ENCODE results near the gene BAZ2B. TPM values are rescaled to one million over a fixed set of nuclear protein-coding genes. Genes with fewer than 3 reads are reported as not detected.
"Not testable (repeated sequence)": the region's sequence is repeated elsewhere in the genome, so short reads cannot be mapped to it uniquely, and the experiment has no call there.

BAZ2B gene
- total RNA-seq, 1 experiment from 2014 or later, result 34.9 TPM

- no peaks in the 10 kb centered on the region for H3K79me2 ChIP-seq (ENCODE audit: low read depth)
- no peaks in the 10 kb centered on the region for H4K20me1 ChIP-seq (ENCODE audit: insufficient read depth)
- no peak overlapping the region for H2AFZ ChIP-seq
- H3K27ac ChIP-seq, result no peak overlapping the region
- no peaks in the 10 kb centered on the region for H3K9me3 ChIP-seq (ENCODE audit: insufficient read depth, low read depth)
- H3F3A ChIP-seq (ENCODE audit: insufficient read depth, low read depth), result no peaks in the 10 kb centered on the region
- BruUV-seq (replicated peaks), result no TSS peak
- H3K4me3 ChIP-seq, result no peak overlapping the region
- ChIA-PET CTCF (no interaction called here), POLR2A (ENCODE audit: unreplicated experiment) (no interaction called here)
- no peak overlapping the region for H3K4me2 ChIP-seq
- H3K4me1 ChIP-seq (replicated peaks; ENCODE audit: insufficient read depth), result no peaks in the 10 kb centered on the region
- no peaks in the 10 kb centered on the region for H3K9me2 ChIP-seq (ENCODE audit: insufficient read depth)
- intact Hi-C loops (cut with micrococcal nuclease; ENCODE audit: unreplicated experiment), result no loop called here
- no peaks in the 10 kb centered on the region for H3K36me3 ChIP-seq (ENCODE audit: low read depth)
- H3K27me3 ChIP-seq (ENCODE audit: insufficient read depth, low read depth), result no peaks in the 10 kb centered on the region
- DNase-seq, result no peak
- TF ChIP-seq CTCF (conservative IDR thresholded peaks at IDR 0.05) (no peak), EZH2 (IDR thresholded peaks at IDR 0.05; ENCODE audit: low read depth) (no peak)
Measured at GRCh38 chr2:159409116-159409800, 207.1 kb downstream of the BAZ2B start.

GRCh38 chr2:159402790-159403189, 213.6 kb downstream of the BAZ2B start:
- Histone ChIP-seq H3F3A (ENCODE audit: insufficient read depth, low read depth) (no peaks in the 10 kb centered on the region), H3K4me3 (no peak overlapping the region), H4K20me1 (ENCODE audit: insufficient read depth) (no peaks in the 10 kb centered on the region), H3K27ac (no peak overlapping the region), H3K9me3 (ENCODE audit: insufficient read depth, low read depth) (no peaks in the 10 kb centered on the region), H2AFZ (no peak overlapping the region), H3K27me3 (ENCODE audit: insufficient read depth, low read depth) (no peaks in the 10 kb centered on the region), H3K79me2 (ENCODE audit: low read depth) (no peaks in the 10 kb centered on the region), H3K4me1 (replicated peaks; ENCODE audit: insufficient read depth) (no peaks in the 10 kb centered on the region; the same call in 1 of the 2 replicates), H3K9me2 (ENCODE audit: insufficient read depth) (no peaks in the 10 kb centered on the region), H3K36me3 (ENCODE audit: low read depth) (no peaks in the 10 kb centered on the region), H3K4me2 (no peak overlapping the region)
- intact Hi-C loops (cut with micrococcal nuclease; ENCODE audit: unreplicated experiment), result no loop called here
- POLR2A ChIA-PET (ENCODE audit: unreplicated experiment), result no interaction called here
- no peak for DNase-seq
- CTCF ChIA-PET, result no interaction called here
- TF ChIP-seq EZH2 (IDR thresholded peaks at IDR 0.05; ENCODE audit: low read depth) (no peak), CTCF (conservative IDR thresholded peaks at IDR 0.05) (no peak)
- BruUV-seq (replicated peaks), result no TSS peak

GRCh38 chr2:159402160-159402559, 214.2 kb downstream of the BAZ2B start:
- H3F3A ChIP-seq (ENCODE audit: insufficient read depth, low read depth); H3K27ac ChIP-seq; H3K4me3 ChIP-seq; POLR2A ChIA-PET (ENCODE audit: unreplicated experiment); H3K9me2 ChIP-seq (ENCODE audit: insufficient read depth); BruUV-seq (replicated peaks); H4K20me1 ChIP-seq (ENCODE audit: insufficient read depth); H3K27me3 ChIP-seq (ENCODE audit: insufficient read depth, low read depth); H3K79me2 ChIP-seq (ENCODE audit: low read depth); H3K9me3 ChIP-seq (ENCODE audit: insufficient read depth, low read depth); intact Hi-C loops (cut with micrococcal nuclease; ENCODE audit: unreplicated experiment); H2AFZ ChIP-seq; H3K36me3 ChIP-seq (ENCODE audit: low read depth); H3K4me2 ChIP-seq; DNase-seq; CTCF ChIA-PET; H3K4me1 ChIP-seq (replicated peaks; ENCODE audit: insufficient read depth): not testable (repeated sequence)

All from PC-9 (cell line).